GM06990 (cell line): Measurements from ENCODE around the gene PCMTD2.

ENCODE experiments used
- DNase-seq: peaks from one replicate; pipeline ENCODE4 v3.0.0-alpha.2; 2011; ENCODE audit not compliant: insufficient read length; ENCODE audit errors: extremely low read depth
- H3K27me3 ChIP-seq: replicated peaks from 2 replicates; pipeline ENCODE4 v1.6.0; 2011; ENCODE audit warnings: low read length; ENCODE audit not compliant: control insufficient read depth, insufficient read depth
- H3K36me3 ChIP-seq: 2 replicates; pipeline ENCODE4 v1.5.1; 2011; ENCODE audit warnings: low read length; ENCODE audit not compliant: control insufficient read depth, insufficient read depth
- H3K4me3 ChIP-seq: replicated peaks from 2 replicates; pipeline ENCODE4 v1.5.1; 2011; ENCODE audit warnings: low read depth, mild to moderate bottlenecking, control low read depth, low read length
- TF ChIP-seq, protein P1 (sequence below): IDR thresholded peaks from 2 replicates; pipeline ENCODE4 v1.5.1; 2011; ENCODE audit warnings: low read length, control low read depth, mild to moderate bottlenecking, inconsistent platforms; ENCODE audit not compliant: insufficient read depth, poor library complexity, severe bottlenecking

PCMTD2 gene

DNA sequence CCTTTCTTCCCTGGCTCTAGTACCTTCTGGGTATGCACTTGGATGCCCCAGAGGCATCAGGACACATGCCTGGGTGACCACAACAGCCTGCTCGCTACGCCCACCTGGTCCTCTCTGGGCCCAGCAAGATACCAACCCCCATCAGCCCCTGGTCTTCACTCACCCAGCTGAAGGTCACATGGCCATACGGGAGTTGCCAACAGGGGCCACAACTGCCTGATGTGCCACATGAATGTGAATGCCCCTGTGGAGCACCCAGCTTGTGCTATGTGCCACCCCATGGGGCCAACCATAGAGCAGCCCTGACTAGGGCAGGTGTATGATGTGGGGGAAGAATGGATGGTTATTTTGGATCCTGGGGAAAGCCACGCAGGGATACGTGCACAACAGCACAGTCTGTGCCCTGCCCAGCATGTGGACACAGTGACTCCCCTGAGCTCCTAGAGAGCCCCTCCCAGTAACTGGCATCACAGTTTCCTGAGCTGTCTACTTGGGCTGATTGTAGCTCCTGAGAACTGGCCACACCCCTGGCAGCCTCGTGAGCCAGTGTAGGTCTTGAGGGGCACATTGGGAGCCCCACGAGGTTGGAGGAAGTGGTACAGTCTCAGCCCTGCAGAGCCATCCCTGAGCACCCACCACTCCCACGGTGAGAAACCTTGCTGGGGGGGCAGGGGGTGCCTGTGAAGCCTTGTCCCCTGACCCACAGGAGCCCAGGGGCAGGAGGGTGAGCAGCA is 10.5 kb upstream of the PCMTD2 start:
- TF ChIP-seq, protein P1, sequence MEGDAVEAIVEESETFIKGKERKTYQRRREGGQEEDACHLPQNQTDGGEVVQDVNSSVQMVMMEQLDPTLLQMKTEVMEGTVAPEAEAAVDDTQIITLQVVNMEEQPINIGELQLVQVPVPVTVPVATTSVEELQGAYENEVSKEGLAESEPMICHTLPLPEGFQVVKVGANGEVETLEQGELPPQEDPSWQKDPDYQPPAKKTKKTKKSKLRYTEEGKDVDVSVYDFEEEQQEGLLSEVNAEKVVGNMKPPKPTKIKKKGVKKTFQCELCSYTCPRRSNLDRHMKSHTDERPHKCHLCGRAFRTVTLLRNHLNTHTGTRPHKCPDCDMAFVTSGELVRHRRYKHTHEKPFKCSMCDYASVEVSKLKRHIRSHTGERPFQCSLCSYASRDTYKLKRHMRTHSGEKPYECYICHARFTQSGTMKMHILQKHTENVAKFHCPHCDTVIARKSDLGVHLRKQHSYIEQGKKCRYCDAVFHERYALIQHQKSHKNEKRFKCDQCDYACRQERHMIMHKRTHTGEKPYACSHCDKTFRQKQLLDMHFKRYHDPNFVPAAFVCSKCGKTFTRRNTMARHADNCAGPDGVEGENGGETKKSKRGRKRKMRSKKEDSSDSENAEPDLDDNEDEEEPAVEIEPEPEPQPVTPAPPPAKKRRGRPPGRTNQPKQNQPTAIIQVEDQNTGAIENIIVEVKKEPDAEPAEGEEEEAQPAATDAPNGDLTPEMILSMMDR: no peak
- Histone ChIP-seq H3K36me3 (no peaks in the 10 kb centered on the region), H3K27me3 (no peaks in the 10 kb centered on the region; the same call in 1 of the 2 replicates), H3K4me3 (no peak overlapping the region)
- no peak for DNase-seq

DNA sequence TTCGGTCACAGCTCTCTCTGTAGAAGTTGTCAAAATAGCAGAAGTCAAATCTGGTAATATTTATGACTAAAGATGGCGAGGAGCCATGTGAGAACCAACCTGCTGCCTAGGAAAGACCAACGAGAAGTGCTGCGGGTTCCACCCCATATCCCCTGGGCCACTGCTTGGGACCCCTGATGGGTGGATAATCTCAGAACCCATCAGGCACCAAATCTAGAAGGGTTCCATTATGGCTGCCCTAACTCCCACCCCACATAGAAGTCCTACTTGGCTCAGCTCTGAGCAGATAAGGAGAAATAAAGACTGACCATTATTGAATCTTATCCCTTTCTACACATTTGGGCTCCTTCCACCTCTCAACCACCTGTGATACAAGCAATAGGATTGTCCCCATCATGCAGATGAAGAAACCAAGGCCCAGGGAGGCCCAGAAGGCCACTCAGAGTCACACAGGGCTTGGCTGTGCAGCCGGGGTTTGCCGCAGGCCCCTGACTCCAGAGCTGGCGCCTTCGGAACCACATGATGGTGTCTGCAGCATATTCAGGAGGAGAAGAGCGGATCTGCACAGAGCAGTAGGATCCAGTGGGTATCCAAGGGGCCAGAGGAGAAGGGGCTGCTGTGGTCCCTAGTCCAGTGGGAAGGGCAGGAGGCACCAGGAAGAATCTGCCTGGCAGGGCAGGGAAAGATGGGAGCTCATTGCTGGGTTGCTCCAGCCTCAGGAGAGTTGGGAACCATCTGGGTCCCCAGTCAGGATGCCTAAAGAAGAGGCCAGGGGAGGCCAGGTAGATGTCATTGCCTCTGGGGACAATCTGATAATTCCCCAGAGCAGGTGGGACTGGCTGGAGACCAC is 9.6 kb upstream of the PCMTD2 start:
- TF ChIP-seq, protein P1: no peak
- Histone ChIP-seq H3K4me3 (no peak overlapping the region), H3K27me3 (no peaks in the 10 kb centered on the region; the same call in 1 of the 2 replicates), H3K36me3 (no peaks in the 10 kb centered on the region)
- DNase-seq: no peak

DNA sequence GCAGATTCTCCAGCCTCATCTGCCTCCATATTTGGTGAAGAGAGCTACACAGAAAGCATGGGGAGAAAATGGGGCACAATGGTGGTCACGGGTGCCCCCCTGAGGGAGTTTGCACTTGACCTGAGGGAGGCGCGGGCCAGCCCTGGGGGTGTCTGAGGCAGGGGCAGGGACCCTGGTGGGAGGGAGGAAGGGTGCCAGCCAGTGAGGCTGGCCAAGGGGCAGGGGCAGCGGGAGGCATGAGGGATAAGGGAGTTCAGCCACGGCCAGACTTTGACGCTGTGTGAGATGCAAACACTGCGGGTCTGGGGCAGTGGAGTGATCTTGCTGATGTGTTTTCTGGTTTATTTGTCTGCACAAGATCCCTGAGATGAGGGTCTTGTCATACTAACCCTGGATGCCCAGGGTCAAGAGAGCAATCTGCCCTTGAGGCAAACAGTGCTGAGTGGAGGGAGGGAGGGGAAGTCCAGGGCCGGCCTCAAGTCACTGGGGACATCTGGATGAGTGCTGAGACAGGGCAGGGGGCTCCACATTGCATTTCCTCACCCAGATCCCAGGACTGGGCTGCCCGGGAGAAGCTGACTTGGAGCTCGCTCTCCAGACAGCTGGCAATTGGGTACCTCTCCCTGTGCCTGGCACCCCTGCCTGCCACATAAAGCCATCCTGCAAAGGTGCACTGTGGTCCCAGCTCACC is 8.8 kb upstream of the PCMTD2 start:
- TF ChIP-seq, protein P1: no peak
- Histone ChIP-seq H3K4me3 (no peak overlapping the region), H3K27me3 (no peaks in the 10 kb centered on the region; the same call in 1 of the 2 replicates), H3K36me3 (no peaks in the 10 kb centered on the region)
- DNase-seq: no peak

DNA sequence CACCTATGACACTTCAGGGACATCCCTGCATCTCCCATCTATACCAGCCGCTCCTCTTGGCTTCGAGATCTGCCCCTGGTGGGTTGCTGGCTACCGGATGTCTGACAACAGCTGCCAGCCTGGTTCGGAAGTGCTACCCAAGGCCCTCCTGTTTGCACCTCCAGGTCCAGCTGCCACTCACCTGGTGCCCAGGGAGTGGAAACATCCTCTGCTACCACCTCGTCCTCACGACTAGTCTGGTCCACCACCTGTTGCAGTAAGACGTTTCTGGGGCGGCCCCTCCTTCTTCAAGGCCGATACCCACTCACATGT is 8.3 kb upstream of the PCMTD2 start:
- Histone ChIP-seq H3K27me3 (no peaks in the 10 kb centered on the region; the same call in 1 of the 2 replicates), H3K4me3 (no peak overlapping the region), H3K36me3 (no peaks in the 10 kb centered on the region)
- no peak for DNase-seq
- TF ChIP-seq, protein P1: no peak

DNA sequence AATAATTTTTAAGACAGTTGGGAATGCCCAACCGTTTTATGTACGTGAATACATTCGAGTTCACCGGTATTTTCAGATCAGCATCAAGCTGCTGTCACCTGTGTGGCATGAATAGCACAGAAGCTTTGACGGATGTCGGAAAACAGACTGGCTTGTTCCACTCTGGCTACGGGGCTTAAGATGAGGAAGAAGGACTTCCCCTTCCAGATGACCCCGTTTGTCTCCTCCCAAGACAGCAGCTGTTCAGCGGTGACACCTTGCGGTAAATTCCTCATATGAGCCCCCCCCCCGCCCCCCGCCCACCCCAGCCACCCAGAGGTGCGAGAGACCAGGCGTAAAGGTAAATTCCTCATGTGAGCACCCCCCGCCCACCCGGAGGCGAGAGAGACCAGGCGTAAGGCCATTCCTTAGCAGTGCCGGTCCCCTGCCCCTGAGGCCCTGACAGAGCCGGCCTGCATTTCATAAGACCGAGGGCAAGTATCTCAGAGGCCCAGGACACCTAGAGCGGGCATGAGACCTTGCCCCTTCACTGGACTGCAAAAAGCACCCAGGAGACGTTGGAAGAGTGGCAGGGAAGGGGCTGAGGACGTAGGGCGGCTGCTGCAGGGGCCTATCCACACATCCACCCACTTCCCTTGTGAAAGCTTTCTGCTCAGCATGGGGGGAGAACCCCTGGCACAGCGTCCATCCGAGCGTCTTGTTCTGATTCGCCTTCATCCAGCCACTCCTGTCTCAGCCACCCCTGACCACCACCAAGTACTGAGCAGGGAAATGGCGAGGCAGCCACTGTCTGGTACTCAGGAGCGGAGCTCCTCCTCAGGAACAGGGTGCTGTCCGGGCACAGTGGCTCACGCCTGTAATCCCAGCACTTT is 7.3 kb upstream of the PCMTD2 start:
- Histone ChIP-seq H3K36me3 (no peaks in the 10 kb centered on the region), H3K27me3 (no peaks in the 10 kb centered on the region; the same call in 1 of the 2 replicates), H3K4me3 (no peak overlapping the region)
- no peak for DNase-seq
- TF ChIP-seq, protein P1: no peak
